ENCODE measurements around the gene SAP30L.

DNA sequence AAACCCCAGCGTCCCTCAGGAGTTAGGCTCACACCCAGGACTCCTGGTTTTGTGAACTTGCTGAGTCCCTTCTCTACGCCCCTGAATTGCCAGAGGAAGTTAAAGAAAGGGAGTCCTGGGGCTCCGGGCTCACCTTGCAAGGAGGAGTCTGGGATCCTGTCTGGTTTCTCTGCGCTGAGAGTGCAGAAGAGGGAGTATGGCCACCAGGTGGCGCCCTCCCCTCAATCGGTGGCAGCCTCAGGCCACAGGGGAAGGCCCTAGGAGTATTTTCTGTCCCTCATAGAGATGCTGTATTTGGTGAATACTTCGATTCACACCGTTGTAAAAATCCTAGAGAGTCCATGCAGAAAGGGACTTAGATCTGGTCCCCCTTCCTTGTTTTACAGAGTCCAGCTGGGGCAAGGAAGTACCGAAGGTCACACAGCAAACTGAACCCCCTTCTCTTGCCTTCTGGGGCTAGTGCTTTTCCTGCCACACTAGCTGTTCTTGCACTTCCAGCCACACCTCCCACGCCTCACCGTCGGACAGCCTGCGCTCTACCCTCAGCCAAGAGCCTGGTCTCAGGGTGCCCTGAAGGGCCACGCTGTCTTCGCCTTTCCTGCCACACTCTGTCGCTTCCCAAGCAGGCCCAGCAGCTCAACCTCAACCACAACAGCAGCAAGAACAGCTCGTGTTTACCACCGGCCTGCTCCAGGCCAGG is 22.0 kb downstream of the SAP30L start:
- no peak for TF ChIP-seq EZH2phosphoT487 (IDR thresholded peaks at IDR 0.05; ENCODE audit: insufficient read depth, low read depth)
- no peak for TF ChIP-seq EZH2 (IDR thresholded peaks at IDR 0.05; ENCODE audit: insufficient read depth, poor library complexity, severe bottlenecking)
